OCI-LY7 (cell line): Measurements from ENCODE around the gene PARVB.

Experiments
- EZH2phosphoT487 ChIP-seq: fragments of 200-600 bp; sonication (generic); IDR thresholded peaks from 2 replicates; pipeline ENCODE4 v1.6.1; 2018; ENCODE audit warnings: low read depth, borderline replicate concordance, mild to moderate bottlenecking, mixed run types, antibody characterized with exemption, low read length, moderate library complexity, mixed read lengths
- TF ChIP-seq, protein P1 (sequence below): fragments of 200-600 bp; sonication (generic); conservative IDR thresholded peaks from 2 replicates; pipeline ENCODE4 v1.5.1; 2014; ENCODE audit warnings: mild to moderate bottlenecking, antibody characterized with exemption, low read length, moderate library complexity, mixed read lengths

DNA sequence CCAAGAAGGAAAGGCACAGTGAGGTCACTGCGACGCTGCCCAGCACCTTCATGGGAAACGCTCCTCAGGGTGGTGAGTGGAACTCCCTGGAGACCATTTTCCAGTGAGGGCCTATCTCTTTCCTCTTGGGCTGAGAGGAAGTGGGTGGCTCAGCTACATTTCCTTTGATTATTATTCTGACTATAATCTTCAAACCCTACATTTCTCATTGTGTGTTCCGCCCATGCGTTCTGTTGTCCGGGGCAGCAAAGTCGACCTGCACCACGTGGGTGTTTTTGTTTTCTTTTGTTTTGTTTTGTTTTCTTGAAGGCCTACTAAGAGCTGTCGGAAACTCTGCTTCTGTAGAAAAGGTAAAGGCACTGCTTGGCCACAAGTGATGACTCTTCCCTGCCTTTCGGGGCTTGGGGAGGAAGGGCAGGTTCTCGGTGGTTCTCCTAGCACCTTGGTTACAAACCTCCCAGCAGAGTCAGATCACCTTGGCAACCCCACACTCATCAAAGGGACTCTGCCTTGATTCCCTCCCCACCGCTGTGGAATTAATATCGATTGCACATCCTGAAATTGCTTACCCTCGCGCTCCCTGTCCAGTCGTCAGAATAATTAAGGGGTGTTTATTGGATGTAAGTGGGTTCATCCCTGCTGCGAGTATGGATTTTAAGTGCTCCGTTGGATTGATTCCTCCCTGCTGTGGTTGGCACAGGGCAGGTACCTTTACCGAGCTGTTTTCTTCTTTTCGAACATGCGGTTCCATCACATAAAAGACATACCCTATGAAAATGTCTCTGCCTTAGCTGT, 7.3 kb downstream of the PARVB start:
- TF ChIP-seq, protein P1, sequence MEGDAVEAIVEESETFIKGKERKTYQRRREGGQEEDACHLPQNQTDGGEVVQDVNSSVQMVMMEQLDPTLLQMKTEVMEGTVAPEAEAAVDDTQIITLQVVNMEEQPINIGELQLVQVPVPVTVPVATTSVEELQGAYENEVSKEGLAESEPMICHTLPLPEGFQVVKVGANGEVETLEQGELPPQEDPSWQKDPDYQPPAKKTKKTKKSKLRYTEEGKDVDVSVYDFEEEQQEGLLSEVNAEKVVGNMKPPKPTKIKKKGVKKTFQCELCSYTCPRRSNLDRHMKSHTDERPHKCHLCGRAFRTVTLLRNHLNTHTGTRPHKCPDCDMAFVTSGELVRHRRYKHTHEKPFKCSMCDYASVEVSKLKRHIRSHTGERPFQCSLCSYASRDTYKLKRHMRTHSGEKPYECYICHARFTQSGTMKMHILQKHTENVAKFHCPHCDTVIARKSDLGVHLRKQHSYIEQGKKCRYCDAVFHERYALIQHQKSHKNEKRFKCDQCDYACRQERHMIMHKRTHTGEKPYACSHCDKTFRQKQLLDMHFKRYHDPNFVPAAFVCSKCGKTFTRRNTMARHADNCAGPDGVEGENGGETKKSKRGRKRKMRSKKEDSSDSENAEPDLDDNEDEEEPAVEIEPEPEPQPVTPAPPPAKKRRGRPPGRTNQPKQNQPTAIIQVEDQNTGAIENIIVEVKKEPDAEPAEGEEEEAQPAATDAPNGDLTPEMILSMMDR = no peak
- no peak for TF ChIP-seq EZH2phosphoT487
